Panc1 (cell line): ENCODE data around the gene GRIP2. TPM values are rescaled to one million over a fixed set of nuclear protein-coding genes. Genes with fewer than 3 reads are reported as not detected.

Experiments
- ATAC-seq: fragments of 200-7000 bp; cut with Tn5 transposase; 2 replicates; pipeline ENCODE4 v1.9.1; 2020; ENCODE audit warnings: mild to moderate bottlenecking, moderate library complexity
- BruUV-seq: library from RNA; stranded (reverse); fragments of 400-500 nt; replicated peaks from 2 replicates; lab custom pipeline; 2021; lab: Mats Ljungman, UMichigan
- CTCF ChIA-PET: fragments of 300-600 bp; sonication (Branson Sonifier 250); formaldehyde crosslinking; loops from one replicate; lab custom pipeline; 2022; ENCODE audit warnings: antibody characterized with exemption; lab: Charles Lee
- POLR2A ChIA-PET: fragments of 300-600 bp; sonication (Branson Sonifier 250); formaldehyde crosslinking; loops from one replicate; lab custom pipeline; 2022; ENCODE audit warnings: antibody characterized with exemption; lab: Charles Lee
- DNase-seq: peaks from one replicate; pipeline ENCODE4 v3.0.0-alpha.2; 2010; ENCODE audit warnings: low read depth, low spot score
- H3K27ac ChIP-seq: 2 replicates; pipeline ENCODE4 v1.5.1; 2011; ENCODE audit warnings: mild to moderate bottlenecking, low read length, inconsistent platforms
- H3K27me3 ChIP-seq: fragments of 200-500 bp; sonication (Bioruptor generic); 2 replicates; pipeline ENCODE4 v1.6.0; 2014; ENCODE audit warnings: low read length, inconsistent platforms; ENCODE audit not compliant: control insufficient read depth, insufficient read depth
- H3K36me3 ChIP-seq: fragments of 200-500 bp; sonication (Bioruptor generic); 2 replicates; pipeline ENCODE4 v1.5.1; 2014; ENCODE audit warnings: inconsistent platforms, mild to moderate bottlenecking, low read length, moderate library complexity; ENCODE audit not compliant: control insufficient read depth, insufficient read depth
- H3K4me1 ChIP-seq: 2 replicates; pipeline ENCODE4 v1.5.1; 2011; ENCODE audit warnings: inconsistent platforms, mild to moderate bottlenecking, low read length, moderate library complexity; ENCODE audit not compliant: control insufficient read depth, insufficient read depth
- H3K4me3 ChIP-seq, 2 experiments: 2 replicates each; pipeline ENCODE4 v1.5.1; 2011 to 2012; ENCODE audit warnings: low read depth in 2 of 2, low read length in 2 of 2, mild to moderate bottlenecking in 2 of 2, inconsistent platforms in 1 of 2, moderate library complexity in 1 of 2
- H3K9me3 ChIP-seq: fragments of 200-500 bp; sonication (Bioruptor generic); 2 replicates; pipeline ENCODE4 v1.5.1; 2014; ENCODE audit warnings: low read depth, mild to moderate bottlenecking, inconsistent platforms, low read length, moderate library complexity; ENCODE audit not compliant: control insufficient read depth, insufficient read depth
- CTCF ChIP-seq: fragments of 450-650 bp; IDR thresholded peaks from 2 replicates; pipeline ENCODE4 v1.5.1; 2017; ENCODE audit warnings: mild to moderate bottlenecking
- POLR2AphosphoS5 ChIP-seq: IDR thresholded peaks from 2 replicates; pipeline ENCODE4 v1.6.1; 2012; ENCODE audit warnings: mild to moderate bottlenecking, low read depth, low read length, moderate library complexity
- REST ChIP-seq, 2 experiments: IDR thresholded peaks; 2 replicates each; pipeline ENCODE4 v1.6.1; 2011 to 2012; ENCODE audit warnings: low read depth in 2 of 2, control low read depth in 1 of 2, low read length in 1 of 2, mild to moderate bottlenecking in 1 of 2, moderate library complexity in 1 of 2; ENCODE audit not compliant: insufficient read depth in 1 of 2
- SIN3A ChIP-seq: IDR thresholded peaks from 2 replicates; pipeline ENCODE4 v1.6.1; 2012; ENCODE audit warnings: low read depth, mild to moderate bottlenecking, low read length, moderate library complexity, borderline replicate concordance; ENCODE audit not compliant: insufficient read depth
- TCF7L2 ChIP-seq: IDR thresholded peaks from 2 replicates; pipeline ENCODE4 v1.6.1; 2011; ENCODE audit warnings: mild to moderate bottlenecking, low read depth, low read length, inconsistent platforms
- in situ Hi-C: cut with HindIII; loops from 2 replicates; pipeline ENCODE4 v1.10.0; 2016; ENCODE audit warnings: low sequenced_read_pairs, low pct_unique_long_range_greater_than_20kb
- intact Hi-C: fragments of 100-400 bp; cut with micrococcal nuclease; formaldehyde crosslinking; loops from one replicate; pipeline ENCODE4 v1.10.0; 2022; ENCODE audit not compliant: unreplicated experiment
- total RNA-seq: library from RNA; stranded (reverse); gene quantifications from one replicate; pipeline ENCODE4 v1.2.1, GENCODE V29; 2021; ENCODE audit not compliant: unreplicated experiment

The GRIP2 gene
- total RNA-seq, 1 experiment from 2014 or later, result 6.5 TPM

- in situ Hi-C loops (no loop called here), intact Hi-C loops (no loop called here)
- CTCF ChIA-PET, result no interaction called here
- no TSS peak for BruUV-seq
- POLR2A ChIA-PET, result no interaction called here
- Histone ChIP-seq H3K4me1 (peaks cover 54% of the 10 kb centered on the region), H3K27ac (peak overlapping the region; percentile 69), H3K4me3 (no peak overlapping the region), H3K9me3 (no peaks in the 10 kb centered on the region), H3K27me3 (no peaks in the 10 kb centered on the region), H3K36me3 (no peaks in the 10 kb centered on the region; the same call in 1 of the 2 replicates)
- TF ChIP-seq SIN3A, result no peak
- no peak for TF ChIP-seq TCF7L2
- no peak for TF ChIP-seq REST (IDR thresholded peaks at IDR 0.05; ENCODE audit: insufficient read depth in 1 of 2, low read depth in 2 of 2, low read length in 1 of 2)
- no peak for TF ChIP-seq CTCF
- TF ChIP-seq POLR2AphosphoS5, result no peak
- ATAC-seq, result 0 out of 2 replicates have a peak, but pooled peaks have one; percentile 22
- no peak for DNase-seq
Measured at GRCh38 chr3:14440531-14441239, 99.5 kb downstream of the GRIP2 start.

DNA sequence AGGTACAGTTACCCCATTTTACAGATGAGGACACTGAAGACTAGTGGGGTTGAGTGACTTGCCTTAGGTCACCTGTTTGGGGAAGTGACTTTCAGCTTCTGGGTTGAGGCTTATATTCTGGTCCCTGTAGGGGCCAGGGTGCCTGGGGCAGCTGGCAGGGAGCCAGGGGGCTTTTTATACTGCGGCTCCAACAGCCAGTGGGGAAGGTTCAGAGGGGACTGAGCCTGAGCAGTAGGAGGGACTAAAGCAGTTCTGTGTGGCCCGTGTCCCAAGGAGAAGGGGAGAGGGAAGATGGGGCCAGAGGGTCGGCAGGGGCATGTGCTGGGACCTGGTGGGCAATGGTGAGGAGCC, 100.0 kb downstream of the GRIP2 start:
- ChIA-PET POLR2A (interaction anchor here (0.6 kb wide), 1 partner anchor 13 kb away, joined by 3 read pairs; no protein-coding TSS in a partner anchor), CTCF (no interaction called here)
- H3K4me3 ChIP-seq, result no peak overlapping the region
- peak overlapping the region; percentile 69 for H3K27ac ChIP-seq
- no peaks in the 10 kb centered on the region for H3K9me3 ChIP-seq
- intact Hi-C loops (no loop called here), in situ Hi-C loops (no loop called here)
- BruUV-seq, result no TSS peak
- no peaks in the 10 kb centered on the region; the same call in 1 of the 2 replicates for H3K36me3 ChIP-seq
- ATAC-seq (no peak), DNase-seq (no peak)
- peaks cover 60% of the 10 kb centered on the region for H3K4me1 ChIP-seq
- TF ChIP-seq REST (IDR thresholded peaks at IDR 0.05; ENCODE audit: insufficient read depth in 1 of 2, low read depth in 2 of 2, low read length in 1 of 2) (no peak), TCF7L2 (no peak), POLR2AphosphoS5 (no peak), SIN3A (no peak), CTCF (no peak)
- H3K27me3 ChIP-seq, result no peaks in the 10 kb centered on the region
